DND-41 (cell line): Measurements from ENCODE around the gene KIAA0408.

ENCODE experiments used
- ATAC-seq: fragments of 200-7000 bp; cut with Tn5 transposase; 3 replicates; pipeline ENCODE4 v1.9.1; 2021; ENCODE audit warnings: low read depth; ENCODE audit not compliant: insufficient read depth
- DNase-seq: peaks from one replicate; pipeline ENCODE4 v3.0.0-alpha.2; 2020
- H2AFZ ChIP-seq: 2 replicates; pipeline ENCODE4 v1.6.0; 2012; ENCODE audit warnings: low read depth, low read length
- H3K27ac ChIP-seq: 2 replicates; pipeline ENCODE4 v1.5.1; 2012; ENCODE audit warnings: low read length, inconsistent platforms
- H3K27me3 ChIP-seq: fragments of 200-600 bp; sonication (generic); 2 replicates; pipeline ENCODE4 v1.6.0; 2012; ENCODE audit warnings: low read length, mild to moderate bottlenecking, inconsistent platforms; ENCODE audit not compliant: insufficient read depth, poor library complexity
- H3K36me3 ChIP-seq: 2 replicates; pipeline ENCODE4 v1.5.1; 2012; ENCODE audit warnings: low read length, inconsistent platforms; ENCODE audit not compliant: insufficient read depth
- H3K4me1 ChIP-seq: 2 replicates; pipeline ENCODE4 v1.5.1; 2012; ENCODE audit warnings: mild to moderate bottlenecking, low read length; ENCODE audit not compliant: insufficient read depth
- H3K4me2 ChIP-seq: 2 replicates; pipeline ENCODE4 v1.6.0; 2012; ENCODE audit warnings: mild to moderate bottlenecking, moderate library complexity, low read length, inconsistent platforms; ENCODE audit not compliant: insufficient read depth
- H3K4me3 ChIP-seq, 2 experiments: fragments of 200-600 bp in 1 of 2; shearing (Covaris generic) in 1 of 2; 2 replicates each; pipeline ENCODE4 v1.5.1; 2012 to 2016; ENCODE audit warnings: inconsistent platforms in 2 of 2, low read length in 2 of 2, mild to moderate bottlenecking in 2 of 2, low read depth in 1 of 2, moderate library complexity in 1 of 2
- H3K79me2 ChIP-seq: 2 replicates; pipeline ENCODE4 v1.6.0; 2012; ENCODE audit warnings: low read length, inconsistent platforms; ENCODE audit not compliant: insufficient read depth
- H3K9ac ChIP-seq: 2 replicates; pipeline ENCODE4 v1.6.0; 2012; ENCODE audit warnings: low read depth, mild to moderate bottlenecking, inconsistent platforms, low read length, moderate library complexity
- H3K9me3 ChIP-seq: 2 replicates; pipeline ENCODE4 v1.5.1; 2012; ENCODE audit warnings: low read length, moderate library complexity, mild to moderate bottlenecking, inconsistent platforms; ENCODE audit not compliant: insufficient read depth, severe bottlenecking
- H4K20me1 ChIP-seq: 2 replicates; pipeline ENCODE4 v1.6.0; 2012; ENCODE audit warnings: low read length; ENCODE audit not compliant: insufficient read depth
- EZH2 ChIP-seq: IDR thresholded peaks from 3 replicates; pipeline ENCODE4 v1.6.1; 2012; ENCODE audit warnings: borderline replicate concordance, low read depth, mild to moderate bottlenecking, moderate library complexity, low read length, inconsistent platforms; ENCODE audit not compliant: severe bottlenecking
- TF ChIP-seq, protein P1 (sequence below): IDR thresholded peaks from 2 replicates; pipeline ENCODE4 v1.5.1; 2012; ENCODE audit warnings: borderline replicate concordance, low read length, moderate library complexity, mild to moderate bottlenecking; ENCODE audit not compliant: poor library complexity, severe bottlenecking; ENCODE audit errors: extremely low read depth

The KIAA0408 gene

GRCh38 chr6:127484212-127484863, 25.1 kb upstream of the KIAA0408 start:
- H3K79me2 ChIP-seq: no peaks in the 10 kb centered on the region
- H3K9me3 ChIP-seq: no peaks in the 10 kb centered on the region
- peak overlapping the region; percentile 85 for H2AFZ ChIP-seq
- peaks cover 18% of the 10 kb centered on the region for H3K4me1 ChIP-seq
- H4K20me1 ChIP-seq: no peaks in the 10 kb centered on the region
- H3K4me3 ChIP-seq: peak overlapping the region in 1 of 2 experiments; percentile 39; a peak in 2 of 4 replicates
- no peaks in the 10 kb centered on the region for H3K36me3 ChIP-seq
- peak overlapping the region; percentile 67 for H3K27ac ChIP-seq
- H3K27me3 ChIP-seq: no peaks in the 10 kb centered on the region
- TF ChIP-seq, protein P1, sequence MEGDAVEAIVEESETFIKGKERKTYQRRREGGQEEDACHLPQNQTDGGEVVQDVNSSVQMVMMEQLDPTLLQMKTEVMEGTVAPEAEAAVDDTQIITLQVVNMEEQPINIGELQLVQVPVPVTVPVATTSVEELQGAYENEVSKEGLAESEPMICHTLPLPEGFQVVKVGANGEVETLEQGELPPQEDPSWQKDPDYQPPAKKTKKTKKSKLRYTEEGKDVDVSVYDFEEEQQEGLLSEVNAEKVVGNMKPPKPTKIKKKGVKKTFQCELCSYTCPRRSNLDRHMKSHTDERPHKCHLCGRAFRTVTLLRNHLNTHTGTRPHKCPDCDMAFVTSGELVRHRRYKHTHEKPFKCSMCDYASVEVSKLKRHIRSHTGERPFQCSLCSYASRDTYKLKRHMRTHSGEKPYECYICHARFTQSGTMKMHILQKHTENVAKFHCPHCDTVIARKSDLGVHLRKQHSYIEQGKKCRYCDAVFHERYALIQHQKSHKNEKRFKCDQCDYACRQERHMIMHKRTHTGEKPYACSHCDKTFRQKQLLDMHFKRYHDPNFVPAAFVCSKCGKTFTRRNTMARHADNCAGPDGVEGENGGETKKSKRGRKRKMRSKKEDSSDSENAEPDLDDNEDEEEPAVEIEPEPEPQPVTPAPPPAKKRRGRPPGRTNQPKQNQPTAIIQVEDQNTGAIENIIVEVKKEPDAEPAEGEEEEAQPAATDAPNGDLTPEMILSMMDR: no peak
- no peak for TF ChIP-seq EZH2
- no peak for DNase-seq
- H3K4me2 ChIP-seq: peak overlapping the region; percentile 64
- peak overlapping the region; percentile 38 for H3K9ac ChIP-seq
- ATAC-seq: peak; percentile 95

- no peaks in the 10 kb centered on the region for H3K79me2 ChIP-seq
- peak overlapping the region; percentile 64 for H3K4me2 ChIP-seq
- H3K9me3 ChIP-seq: no peaks in the 10 kb centered on the region
- no peaks in the 10 kb centered on the region for H3K27me3 ChIP-seq
- H3K4me1 ChIP-seq: peaks cover 18% of the 10 kb centered on the region
- DNase-seq: no peak
- peak overlapping the region; percentile 67 for H3K27ac ChIP-seq
- H4K20me1 ChIP-seq: no peaks in the 10 kb centered on the region
- TF ChIP-seq, protein P1: no peak
- peak overlapping the region; percentile 38 for H3K9ac ChIP-seq
- peak; percentile 39; the same call in 2 of the 3 replicates for ATAC-seq
- H2AFZ ChIP-seq: peak overlapping the region; percentile 85
- no peaks in the 10 kb centered on the region for H3K36me3 ChIP-seq
- peak overlapping the region in 1 of 2 experiments; percentile 39; a peak in 2 of 4 replicates for H3K4me3 ChIP-seq
Measured at GRCh38 chr6:127483399-127484055, 24.3 kb upstream of the KIAA0408 start.

DNA sequence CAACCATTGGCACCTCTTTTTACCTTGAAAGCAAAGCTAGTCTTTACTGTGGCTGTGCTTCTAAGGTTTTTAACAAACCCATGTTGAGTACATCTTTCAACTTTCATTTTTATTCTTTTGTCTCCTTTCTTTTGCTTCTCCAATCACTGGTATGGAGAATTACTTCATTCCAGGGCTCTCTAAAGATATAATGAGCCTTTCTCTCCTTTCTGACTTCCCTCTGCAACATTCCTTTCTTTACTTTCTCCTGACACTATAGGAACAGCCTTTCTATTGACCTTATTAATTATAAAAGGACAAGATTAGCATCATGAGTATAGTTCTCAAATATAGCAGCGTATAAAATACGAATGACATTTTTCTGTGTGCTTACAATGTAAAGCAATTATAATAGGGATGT, 23.1 kb upstream of the KIAA0408 start:
- Histone ChIP-seq H3K9ac (no peak overlapping the region), H3K9me3 (no peaks in the 10 kb centered on the region), H3K4me2 (no peak overlapping the region), H3K36me3 (no peaks in the 10 kb centered on the region), H3K4me1 (peaks cover 18% of the 10 kb centered on the region), H2AFZ (no peak overlapping the region), H3K4me3 (no peak overlapping the region), H3K27me3 (no peaks in the 10 kb centered on the region), H4K20me1 (no peaks in the 10 kb centered on the region), H3K27ac (no peak overlapping the region), H3K79me2 (no peaks in the 10 kb centered on the region)
- ATAC-seq (no peak), DNase-seq (no peak)
- TF ChIP-seq, protein P1: no peak
